Stimulated activated CD4-positive, alpha-beta T cell treated with anti-CD3 and anti-CD28 coated beads, Interleukin-15, amount 100 ng/mL, for 24 hours (primary cell): Measurements from ENCODE around the gene CDC14C.

Source experiments
- DNase-seq: peaks from one replicate; pipeline ENCODE4 v3.0.0-alpha.2; 2020

Gene CDC14C

GRCh38 chr7:48976850-48977249 lies 52.5 kb downstream of the CDC14C start:
- no peak for DNase-seq
